Ovary (tissue), 9 donors: ENCODE data around the gene ASB1. TPM values are rescaled to one million over a fixed set of nuclear protein-coding genes. Genes with fewer than 3 reads are reported as not detected.

Experiments
- DNase-seq, 5 donors: peaks; one replicate each; pipeline ENCODE4 v3.0.0-alpha.2; 2019 to 2020
- H3K27ac ChIP-seq, 2 donors: fragments of 200-600 bp; one replicate each; pipeline versions ENCODE4 v1.5.1 to v1.8.0; 2019 to 2022
- H3K27me3 ChIP-seq: fragments of 200-600 bp; one replicate; pipeline ENCODE4 v1.8.0; 2022
- H3K36me3 ChIP-seq: fragments of 200-600 bp; sonication (generic); one replicate; pipeline ENCODE4 v1.5.1; 2019
- H3K4me1 ChIP-seq: one replicate; pipeline ENCODE4 v1.8.1; 2013; ENCODE audit warnings: mild to moderate bottlenecking, moderate library complexity; ENCODE audit not compliant: insufficient read depth
- H3K4me3 ChIP-seq: fragments of 200-600 bp; sonication (generic); one replicate; pipeline ENCODE4 v1.5.1; 2017
- H3K9me3 ChIP-seq, 2 donors: fragments of 200-600 bp in 1 of 2; sonication (generic) in 1 of 2; one replicate each; pipeline versions ENCODE4 v1.5.1 to v1.8.1; 2013 to 2019; ENCODE audit warnings: mild to moderate bottlenecking in 1 of 2, moderate library complexity in 1 of 2
- CTCF ChIP-seq, 3 donors: fragments of 450-650 bp in 2 of 3; fragments of 200-600 bp in 1 of 3; IDR thresholded peaks; one replicate each; pipeline versions ENCODE4 v1.5.1 to v1.8.0; 2016 to 2022; ENCODE audit warnings: antibody characterized with exemption in 3 of 3, mild to moderate bottlenecking in 1 of 3
- EP300 ChIP-seq: sonication (generic); formaldehyde crosslinking; IDR thresholded peaks from one replicate; pipeline ENCODE4 v1.6.1; 2017; ENCODE audit warnings: antibody characterized with exemption
- POLR2A ChIP-seq: fragments of 450-650 bp; IDR thresholded peaks from one replicate; pipeline ENCODE4 v1.6.1; 2017; ENCODE audit warnings: antibody characterized with exemption, mild to moderate bottlenecking, moderate library complexity
- WGBS, 3 donors: extraction: QIAGEN DNeasy Blood & Tissue Kit in 1 of 3; methylation state at CpG; one replicate each; pipeline versions ENCODE4 v1.1.5 to v1.1.7; 2013 to 2017; 5-methylcytosine and 5-hydroxymethylcytosine counted together
- intact Hi-C, 4 donors: fragments of 100-400 bp; cut with DNase I; formaldehyde crosslinking; loops; one replicate each; pipeline versions ENCODE4 v1.11.0 to v1.15.1; 2022 to 2023
- polyA plus RNA-seq, 2 donors: library from polyadenylated mRNA; stranded (reverse); fragments of 200-250 nt in 1 of 2; fragments of 350-450 nt in 1 of 2; fragmentation: Illumina TruSeq in 1 of 2; extraction: RNeasy Lipid Tissue Mini Kit (QIAGEN cat#74804) in 1 of 2; gene quantifications; one replicate each; pipeline ENCODE4 v1.2.3, GENCODE V29; 2013 to 2014
- total RNA-seq, 7 donors: library from RNA; depleted of rRNA in 2 of 7; stranded (reverse); fragments of >200 nt in 2 of 7; fragmentation: NEBNext Ultra II Directional in 3 of 7; extraction: Animal tissue kit (Norgen Biotek cat#: 25700) in 3 of 7; gene quantifications; one replicate each; pipeline versions ENCODE4 v1.1.0 to v1.2.4, GENCODE V29; 2016 to 2023
- donor health status: DM: no; HTN: no; CAD: no; lungs with moderate emphysema.
- donor health status: DM: no; HTN: no; CAD: no.
- donor health status: Bipolar disorder and iron deficiency.
- donor health status: DM: yes; HTN: yes; CAD: no.
- donor health status: DM: no; HTN: no; CAD: no.
- donor health status: DM: yes; HTN: yes; CAD: no.

ASB1 gene
- total and polyA plus RNA-seq, 9 donors: 9.3 to 34.0 (median 29.6) TPM

DNA sequence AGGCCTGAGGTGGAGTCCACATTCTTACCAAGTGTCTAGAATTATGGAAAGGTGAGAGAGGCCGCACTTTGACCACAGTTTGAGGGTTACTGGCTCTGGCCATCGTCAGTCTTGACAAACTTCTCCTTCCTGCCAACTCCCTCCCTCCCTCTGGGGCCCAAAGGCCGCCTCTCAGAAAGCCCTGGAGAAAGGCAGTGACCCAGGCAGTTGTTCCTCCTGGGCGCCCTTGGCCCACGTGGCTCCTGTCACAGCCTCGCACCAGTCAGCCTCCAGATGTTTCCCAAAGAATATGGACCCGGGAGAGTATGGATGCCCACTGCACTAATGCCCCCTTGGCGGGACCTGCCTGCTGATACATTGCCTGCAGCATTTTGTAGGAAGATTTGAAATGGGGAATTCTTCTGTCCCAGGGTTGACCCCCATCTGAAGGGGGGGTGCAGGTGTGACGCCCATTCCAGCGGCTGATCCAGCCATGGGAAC, 61.7 kb downstream of the ASB1 start:
- Histone ChIP-seq H3K4me1 (no peaks in the 10 kb centered on the region), H3K4me3 (no peak overlapping the region), H3K36me3 (no peaks in the 10 kb centered on the region), H3K9me3 (no peaks in the 10 kb centered on the region), H3K27ac (no peak overlapping the region), H3K27me3 (no peaks in the 10 kb centered on the region)
- intact Hi-C loops: no loop called here
- DNase-seq: peak in 1 of 5 donors; percentile 3
- TF ChIP-seq EP300: no peak
- no peak for TF ChIP-seq CTCF (IDR thresholded peaks at IDR 0.05)
- no peak for TF ChIP-seq POLR2A
- 78 to 83% (median 81%) methylated on average over 10 of the region's 10 CpGs for whole genome bisulfite sequencing, 3 donors

- no peaks in the 10 kb centered on the region for H3K27me3 ChIP-seq
- 91 to 93% (median 92%) methylated on average over 14 of the region's 14 CpGs for WGBS, 3 donors
- DNase-seq: peak in 1 of 5 donors; percentile 3
- TF ChIP-seq EP300: no peak
- TF ChIP-seq CTCF (IDR thresholded peaks at IDR 0.05): no peak
- no peak for TF ChIP-seq POLR2A
- H3K4me3 ChIP-seq: no peak overlapping the region
- H3K36me3 ChIP-seq: no peaks in the 10 kb centered on the region
- H3K27ac ChIP-seq: no peak overlapping the region
- H3K4me1 ChIP-seq: no peaks in the 10 kb centered on the region
- intact Hi-C loops: no loop called here
- no peaks in the 10 kb centered on the region for H3K9me3 ChIP-seq
These were observed 62.7 kb downstream of the ASB1 start for GRCh38 chr2:238489431-238489830.

- intact Hi-C loops: no loop called here
These were observed 63.2 kb downstream of the ASB1 start for GRCh38 chr2:238489896-238490295.

DNA sequence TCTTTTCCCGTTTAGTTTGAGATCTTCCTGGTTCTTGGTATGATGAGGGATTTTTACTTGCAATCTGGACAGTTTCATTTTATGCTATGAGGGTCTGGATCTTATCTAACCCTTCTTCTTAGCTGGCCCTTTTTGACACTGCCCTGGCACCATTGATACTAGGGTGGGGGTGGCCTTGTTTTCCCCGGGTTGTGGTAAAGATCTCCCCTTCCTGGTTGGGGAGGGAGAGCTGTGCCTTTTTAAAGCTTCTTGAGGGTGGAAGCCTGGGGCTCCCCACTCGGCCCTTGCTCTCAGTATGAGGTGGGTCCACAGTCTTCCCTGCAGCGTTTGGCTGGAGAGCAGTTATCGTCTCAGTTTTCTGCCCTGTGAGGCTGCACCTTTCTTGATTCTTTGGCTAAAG, 66.1 kb downstream of the ASB1 start:
- 54 to 63% (median 62%) methylated on average over 5 of the region's 5 CpGs for WGBS, 3 donors
- intact Hi-C loops: no loop called here
- Histone ChIP-seq H3K9me3 (no peaks in the 10 kb centered on the region), H3K4me1 (no peaks in the 10 kb centered on the region), H3K36me3 (no peaks in the 10 kb centered on the region), H3K4me3 (no peak overlapping the region), H3K27me3 (no peaks in the 10 kb centered on the region), H3K27ac (no peak overlapping the region)
- DNase-seq: peak in 1 of 5 donors; percentile 2
- TF ChIP-seq EP300: no peak
- no peak for TF ChIP-seq CTCF (IDR thresholded peaks at IDR 0.05)
- TF ChIP-seq POLR2A: no peak

More at GRCh38 chr2:238489896-238490295, 63.2 kb downstream of the ASB1 start:
- Histone ChIP-seq H3K4me3 (no peak overlapping the region), H3K27me3 (no peaks in the 10 kb centered on the region), H3K9me3 (no peaks in the 10 kb centered on the region), H3K27ac (no peak overlapping the region), H3K4me1 (no peaks in the 10 kb centered on the region), H3K36me3 (no peaks in the 10 kb centered on the region)
- peak in 1 of 5 donors; percentile 1 for DNase-seq
- no peak for TF ChIP-seq POLR2A
- no peak for TF ChIP-seq EP300
- no peak for TF ChIP-seq CTCF (IDR thresholded peaks at IDR 0.05)
